ENCODE results near the gene DRICH1. TPM values are rescaled to one million over a fixed set of nuclear protein-coding genes. Genes with fewer than 3 reads are reported as not detected.
"Not testable (repeated sequence)": the region's sequence is repeated elsewhere in the genome, so short reads cannot be mapped to it uniquely, and the experiment has no call there.

The DRICH1 gene
- total RNA-seq: under 1 TPM; 0.19 to 0.42 TPM
- long read RNA-seq, donor 1: 0 reads
- long read RNA-seq, donor 2: 0 reads

DNA sequence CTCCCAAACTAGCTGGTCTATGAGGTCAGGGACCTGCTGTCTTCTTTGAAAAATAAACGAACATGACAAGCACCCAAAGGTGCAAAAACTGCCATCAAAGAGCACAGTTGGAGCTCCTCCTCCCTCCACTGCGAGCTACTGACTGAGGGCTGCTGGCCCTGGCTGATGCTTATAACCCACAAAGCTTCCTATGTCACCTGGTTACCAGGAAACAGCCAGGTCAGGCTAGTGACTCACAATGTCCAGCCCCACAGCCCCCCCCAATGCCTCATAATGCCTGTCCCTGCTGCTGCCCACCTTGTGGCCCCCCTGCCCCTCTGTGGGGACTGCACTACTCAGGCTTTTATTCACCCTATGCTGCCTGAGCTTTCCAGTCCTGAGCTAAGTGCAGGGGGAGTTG lies at the start of gene DRICH1:
DRICH1 (minus strand) TSS at position 144 of the 400 bp plus-strand sequence. CDS start 298 bp downstream, outside the sequence.
- peak; percentile 37 for DNase-seq (ENCODE audit: low spot score)

GRCh38 chr22:23681026-23681809 lies 49.1 kb upstream of the DRICH1 start:
- peak; percentile 50 for DNase-seq (ENCODE audit: low spot score)
- intact Hi-C loops (cut with DNase I): no loop called here

More for the DNA sequence above, at the start of gene DRICH1:
- intact Hi-C loops (cut with DNase I): no loop called here

- intact Hi-C loops (cut with DNase I): no loop called here
- DNase-seq (ENCODE audit: low spot score): peak; percentile 28
Observed at GRCh38 chr22:23678133-23678532, 46.0 kb upstream of the DRICH1 start.

GRCh38 chr22:23677701-23677995 lies 45.5 kb upstream of the DRICH1 start:
- intact Hi-C loops (cut with DNase I): no loop called here
- peak; percentile 54 for DNase-seq (ENCODE audit: low spot score)

DNA sequence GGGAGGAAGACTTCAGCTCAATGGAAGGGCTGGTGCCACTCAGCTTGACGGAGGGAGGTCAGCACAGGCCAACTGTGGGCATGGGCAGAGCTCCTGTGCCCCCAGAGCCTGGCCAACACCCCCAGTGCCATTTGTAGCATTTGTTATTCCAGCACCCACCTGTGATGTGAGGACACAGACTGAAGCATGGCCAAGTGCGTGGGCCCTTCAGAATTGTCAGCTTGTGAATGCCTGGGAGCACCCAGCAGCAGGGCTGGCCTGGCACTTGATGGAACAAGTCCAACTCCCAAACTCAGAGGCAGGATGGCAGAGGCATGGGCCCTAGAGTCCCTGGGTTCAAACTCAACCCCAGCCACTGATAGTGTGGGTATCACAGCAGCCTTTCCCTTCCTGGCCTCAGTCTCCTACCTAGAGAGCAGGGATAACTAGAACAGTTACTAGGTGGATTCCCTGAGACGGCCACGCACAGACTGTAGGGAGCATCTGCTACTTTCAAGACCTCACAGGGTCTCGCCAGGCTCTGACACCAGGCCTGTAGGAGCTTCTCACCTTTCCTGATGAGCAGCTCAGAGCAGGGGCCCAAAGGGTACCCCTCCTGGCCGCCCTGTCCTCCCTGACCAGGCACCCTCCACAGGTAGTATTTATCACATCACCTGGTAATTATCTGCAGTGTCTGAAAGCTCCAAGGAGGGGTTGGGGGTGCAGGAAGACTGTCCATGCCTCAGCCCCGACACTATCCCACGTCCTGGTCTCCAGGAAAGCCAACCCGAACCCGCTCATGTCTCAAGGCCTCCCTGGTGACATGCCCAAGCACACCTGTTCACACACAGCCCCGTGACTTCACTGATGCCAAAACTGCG lies 45.0 kb upstream of the DRICH1 start:
- intact Hi-C loops (cut with DNase I): not testable (repeated sequence)
- DNase-seq (ENCODE audit: low spot score): peak; percentile 36

GRCh38 chr22:23675502-23676415 lies 43.6 kb upstream of the DRICH1 start:
- intact Hi-C loops (cut with DNase I): no loop called here
- peak; percentile 79 for DNase-seq (ENCODE audit: low spot score)

DNA sequence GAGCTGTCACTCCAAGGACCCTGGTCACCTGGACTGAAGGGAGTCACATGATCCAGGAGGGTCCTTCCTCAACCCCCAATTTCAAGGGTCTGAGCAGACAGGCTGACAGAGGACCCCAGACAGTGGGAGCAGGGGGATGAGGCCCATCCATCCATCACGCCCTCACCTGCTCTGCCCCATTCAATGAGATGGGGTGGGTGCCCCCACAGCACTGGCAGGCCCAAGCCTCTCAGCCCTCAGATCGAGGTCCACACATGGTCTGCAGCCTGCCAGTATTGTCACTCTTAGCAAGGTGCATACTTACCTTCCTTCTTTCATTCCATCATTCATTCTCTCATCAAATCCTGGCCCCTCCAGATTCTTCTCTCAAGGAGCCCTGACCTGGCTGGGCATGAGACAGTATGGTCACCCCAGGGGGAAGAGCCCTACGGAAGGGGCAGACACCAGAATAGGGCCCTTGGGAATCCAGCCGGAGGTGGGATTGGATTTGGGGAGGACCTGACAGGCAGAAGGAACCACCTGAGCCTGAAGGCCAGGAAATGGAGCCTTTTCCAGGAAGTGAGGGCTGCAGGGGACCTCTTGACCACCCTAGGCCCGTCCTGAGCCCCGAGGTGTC lies 42.9 kb upstream of the DRICH1 start:
- intact Hi-C loops (cut with DNase I): not testable (repeated sequence)
- DNase-seq (ENCODE audit: low spot score): peak; percentile 51

- intact Hi-C loops (cut with DNase I): no loop called here
- peak; percentile 43 for DNase-seq (ENCODE audit: low spot score)
Observed at GRCh38 chr22:23673826-23674690, 41.9 kb upstream of the DRICH1 start.

DNA sequence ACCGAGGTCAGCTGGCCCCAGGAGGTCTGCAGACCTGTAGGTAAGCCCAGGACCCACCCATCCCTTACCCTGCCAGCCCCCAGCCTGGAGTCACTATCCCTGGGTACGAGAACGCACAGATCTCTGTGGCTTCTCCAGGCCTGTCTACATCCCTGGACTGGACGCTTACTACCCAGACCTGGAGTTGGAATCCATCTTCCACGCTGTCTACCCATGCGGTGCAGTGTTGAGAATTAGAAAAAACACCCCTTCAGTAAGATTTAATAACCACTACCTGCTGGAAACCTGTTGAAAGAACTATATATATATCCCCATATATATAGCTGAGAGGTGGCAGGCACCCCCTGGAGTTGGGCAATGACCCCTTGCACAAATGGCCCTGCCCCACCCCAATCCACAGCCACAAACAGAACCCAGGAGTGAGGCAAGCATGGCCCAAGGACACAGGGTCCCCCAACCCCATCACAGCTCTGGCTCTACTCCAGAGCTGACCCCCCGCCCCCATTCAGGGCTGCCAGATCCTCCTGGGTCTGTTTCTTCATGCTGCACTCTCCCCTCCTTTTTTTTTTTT lies 41.0 kb upstream of the DRICH1 start:
- intact Hi-C loops (cut with DNase I): no loop called here
- DNase-seq (ENCODE audit: low spot score): peak; percentile 56

- DNase-seq (ENCODE audit: low spot score): peak; percentile 47
- intact Hi-C loops (cut with DNase I): not testable (repeated sequence)
Observed at GRCh38 chr22:23672307-23673049, 40.4 kb upstream of the DRICH1 start.

DNA sequence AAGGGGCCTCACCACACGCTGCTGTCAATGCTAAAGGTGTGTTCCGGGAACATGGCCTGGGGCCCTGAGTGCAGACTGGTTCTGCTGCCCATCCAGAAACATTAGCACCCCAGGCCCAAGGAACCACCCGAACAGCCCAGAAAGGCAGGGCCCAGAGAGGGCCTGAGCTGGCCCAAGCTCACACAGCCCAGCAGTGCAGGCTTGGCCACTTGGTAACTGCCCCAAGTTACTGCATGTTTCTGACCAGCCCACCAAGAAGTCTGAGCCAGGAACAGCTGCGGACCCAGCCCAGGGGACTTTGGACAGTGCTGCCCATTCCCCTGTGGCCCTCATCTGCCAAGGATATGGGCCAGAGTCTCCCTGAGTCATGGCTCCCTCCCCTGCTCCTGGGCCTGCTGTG lies 39.3 kb upstream of the DRICH1 start:
- DNase-seq (ENCODE audit: low spot score): not testable (repeated sequence)

DNA sequence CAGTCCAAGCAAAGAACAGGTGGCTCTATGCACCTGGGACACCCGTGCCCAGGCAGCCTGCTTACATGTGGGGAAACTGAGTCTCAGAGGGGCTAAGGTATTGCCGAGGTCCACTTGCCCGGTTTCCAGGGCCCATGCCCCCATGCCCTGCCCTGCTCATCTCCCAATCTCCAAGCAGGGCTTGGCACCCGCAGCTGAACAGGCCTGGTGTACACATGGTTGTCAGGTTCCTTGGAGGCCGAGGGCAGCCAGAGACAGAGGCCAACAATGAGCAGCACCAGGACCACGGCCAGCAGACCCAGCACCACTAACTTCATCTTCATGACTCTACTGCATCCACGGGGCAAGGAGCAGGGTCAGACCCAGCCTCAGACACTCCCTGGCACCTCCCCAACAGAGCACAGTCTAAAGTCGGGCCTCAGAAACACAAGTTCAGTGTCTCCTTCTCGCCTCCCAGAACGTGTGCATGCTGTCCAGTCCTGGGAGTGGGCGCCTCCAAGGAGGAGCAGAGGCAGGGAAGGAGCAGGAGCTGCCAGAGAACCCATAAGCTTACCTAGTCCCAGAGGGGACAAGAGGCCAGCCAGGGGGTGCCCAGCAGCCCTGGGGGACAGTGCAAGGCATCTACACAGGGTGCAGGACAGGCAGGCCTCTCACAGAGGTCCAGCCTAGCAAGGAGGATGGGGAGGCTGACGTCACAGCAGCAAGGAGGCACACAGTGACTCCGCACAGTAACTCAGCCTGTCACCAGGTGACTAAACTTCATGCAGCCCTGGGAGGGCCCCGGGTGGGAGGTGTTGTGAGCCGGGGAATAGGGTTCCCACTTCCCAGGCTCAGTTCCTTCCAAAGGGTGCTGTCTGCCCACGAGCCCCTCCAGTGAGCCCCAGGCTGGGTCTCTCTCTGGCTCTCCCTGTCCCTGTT lies 38.5 kb upstream of the DRICH1 start:
- peak; percentile 73 for DNase-seq (ENCODE audit: low spot score)
- intact Hi-C loops (cut with DNase I): no loop called here

More for the DNA sequence above, 39.3 kb upstream of the DRICH1 start:
- intact Hi-C loops (cut with DNase I): not testable (repeated sequence)

- intact Hi-C loops (cut with DNase I): not testable (repeated sequence)
- peak; percentile 36 for DNase-seq (ENCODE audit: low spot score)
Observed at GRCh38 chr22:23660381-23660780, 28.3 kb upstream of the DRICH1 start.

GRCh38 chr22:23657727-23658126 lies 25.6 kb upstream of the DRICH1 start:
- no peak for DNase-seq (ENCODE audit: low spot score)
- intact Hi-C loops (cut with DNase I): no loop called here

- peak; percentile 63 for DNase-seq (ENCODE audit: low spot score)
- intact Hi-C loops (cut with DNase I): no loop called here
Observed at GRCh38 chr22:23655891-23656475, 23.9 kb upstream of the DRICH1 start.

DNA sequence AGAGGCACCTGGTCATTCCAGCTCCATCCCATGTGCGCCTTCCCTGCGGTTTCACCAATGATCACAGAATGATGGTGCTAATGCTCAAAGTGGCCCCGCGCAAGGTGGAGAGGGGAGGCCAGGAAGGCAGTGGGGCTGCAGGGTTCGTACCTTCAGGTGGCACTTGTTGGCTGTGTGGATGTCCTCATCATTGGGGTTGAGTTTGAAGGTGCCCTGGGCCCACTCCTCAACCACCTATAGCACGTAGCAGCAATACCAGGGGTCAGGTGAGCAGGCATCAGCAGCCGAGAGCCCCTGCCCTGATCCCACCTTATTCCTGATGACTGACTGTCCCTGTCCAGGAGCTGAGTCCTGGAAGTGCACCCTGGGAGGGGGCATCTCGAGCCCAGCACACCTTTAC lies 20.6 kb upstream of the DRICH1 start:
- DNase-seq (ENCODE audit: low spot score): peak; percentile 14
- intact Hi-C loops (cut with DNase I): no loop called here

Measured in posterior vena cava (tissue), 2 donors.